HK-2 (cell line): ENCODE data around the gene CCDC15.
"Not testable (repeated sequence)": the region's sequence is repeated elsewhere in the genome, so short reads cannot be mapped to it uniquely, and the experiment has no call there.

Experiments
- DNase-seq: peaks from one replicate; pipeline ENCODE4 v3.0.0-alpha.2; 2018; ENCODE audit not compliant: unreplicated experiment

Gene CCDC15

DNA sequence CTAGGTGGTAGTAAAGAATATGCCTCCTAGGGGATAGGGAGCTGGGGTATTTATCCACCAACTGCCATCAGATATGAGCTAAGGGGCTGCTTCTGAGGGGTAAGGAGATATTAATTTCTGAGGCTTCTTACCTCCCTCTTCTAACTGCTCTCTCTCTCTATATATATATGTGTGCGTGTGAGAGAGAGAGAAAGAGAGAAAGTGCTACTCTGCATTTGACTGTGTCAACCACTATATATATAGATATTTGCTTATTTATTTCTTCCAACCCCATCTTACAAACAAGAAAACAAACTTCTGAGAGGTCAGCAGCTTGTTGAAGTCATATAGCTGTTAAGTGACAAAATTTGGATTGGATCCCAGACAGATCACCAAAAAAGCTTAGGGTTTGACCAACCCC lies 12.3 kb upstream of the CCDC15 start:
- no peak for DNase-seq

- DNase-seq, result no peak
Observed at GRCh38 chr11:124942466-124943253, 11.3 kb upstream of the CCDC15 start.

GRCh38 chr11:124943254-124943616 lies 10.8 kb upstream of the CCDC15 start:
- no peak for DNase-seq

- DNase-seq, result no peak
Observed at GRCh38 chr11:124943741-124944140, 10.3 kb upstream of the CCDC15 start.

DNA sequence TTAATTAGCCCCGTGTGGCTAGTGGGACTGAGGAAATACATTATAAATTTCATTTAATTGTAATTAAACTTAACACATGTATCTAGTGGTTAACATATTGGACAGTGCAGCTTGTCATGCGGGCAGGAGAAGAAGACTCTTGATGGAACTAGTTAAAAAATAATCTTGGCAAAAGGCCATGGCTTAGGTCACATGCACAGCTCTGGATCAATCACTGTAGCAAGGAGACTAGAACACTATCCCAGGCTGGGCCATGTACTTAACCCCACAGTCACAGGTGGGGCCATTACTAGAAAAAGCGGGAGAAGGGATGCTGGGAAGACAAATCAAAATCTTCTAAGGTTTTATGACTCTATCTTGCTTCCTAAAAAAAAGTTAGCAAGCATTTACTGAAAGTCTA lies 9.4 kb upstream of the CCDC15 start:
- no peak for DNase-seq

DNA sequence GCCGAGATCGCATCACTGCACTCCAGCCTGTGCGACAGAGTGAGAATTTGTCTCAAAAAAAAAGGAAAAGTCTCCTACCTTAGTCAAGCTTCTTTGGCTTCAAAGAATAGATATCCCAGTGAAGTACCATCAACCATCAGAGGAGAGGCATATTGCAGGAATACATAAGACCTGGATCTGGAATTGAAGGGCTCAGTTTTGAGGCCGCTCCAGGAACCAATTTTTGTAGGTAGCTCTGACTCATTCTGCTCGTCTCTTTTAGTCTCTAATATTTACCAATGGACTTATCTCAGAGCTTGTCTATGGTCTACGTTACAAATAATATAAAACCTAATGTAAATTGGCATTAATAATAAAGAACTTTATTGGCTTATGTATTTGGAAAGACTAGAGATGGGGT lies 8.2 kb upstream of the CCDC15 start:
- DNase-seq, result no peak

- no peak for DNase-seq
Observed at GRCh38 chr11:124946735-124947141, 7.3 kb upstream of the CCDC15 start.

- no peak for DNase-seq
Observed at GRCh38 chr11:124950601-124951330, 3.2 kb upstream of the CCDC15 start.

DNA sequence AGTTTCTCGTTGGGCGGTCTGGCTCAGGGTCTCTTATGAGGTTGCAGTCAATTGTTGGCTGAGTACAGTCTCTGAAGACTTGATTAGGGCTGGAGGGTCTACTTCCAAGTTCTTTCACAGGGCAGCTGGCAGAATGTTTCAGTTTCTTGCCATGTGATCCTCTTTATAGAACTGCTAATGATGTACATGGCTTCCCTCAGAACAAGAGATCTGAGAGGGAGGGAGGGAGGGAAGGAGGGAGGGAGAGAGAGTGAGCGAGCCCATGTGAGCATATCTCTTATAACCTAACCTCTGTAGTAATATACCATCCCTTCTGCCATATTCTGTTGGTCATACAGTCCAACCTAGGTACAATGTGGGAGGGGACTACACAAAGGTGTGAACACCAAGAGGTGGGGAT lies 2.7 kb upstream of the CCDC15 start:
- DNase-seq, result no peak

- DNase-seq, result no peak
Observed at GRCh38 chr11:124954590-124954955, 571 bp downstream of the CCDC15 start.

DNA sequence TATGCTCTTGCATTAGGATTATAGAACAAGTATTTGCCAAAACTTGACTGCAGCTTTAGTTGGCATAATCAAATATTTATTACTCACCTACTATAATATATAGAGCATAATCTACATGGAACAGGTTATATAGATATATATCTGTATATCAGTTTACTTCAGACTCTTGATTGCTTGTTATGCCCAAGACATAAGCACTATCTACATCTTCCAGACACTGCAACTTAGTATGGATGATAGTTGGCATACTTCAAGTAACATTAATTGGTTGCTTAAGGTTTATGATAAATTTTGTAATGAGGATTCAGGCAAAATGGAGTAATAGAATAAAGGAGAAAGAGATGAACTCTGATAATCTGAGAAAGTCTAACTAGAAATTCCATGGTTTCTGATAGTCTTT lies 1.0 kb downstream of the CCDC15 start:
- DNase-seq, result no peak

DNA sequence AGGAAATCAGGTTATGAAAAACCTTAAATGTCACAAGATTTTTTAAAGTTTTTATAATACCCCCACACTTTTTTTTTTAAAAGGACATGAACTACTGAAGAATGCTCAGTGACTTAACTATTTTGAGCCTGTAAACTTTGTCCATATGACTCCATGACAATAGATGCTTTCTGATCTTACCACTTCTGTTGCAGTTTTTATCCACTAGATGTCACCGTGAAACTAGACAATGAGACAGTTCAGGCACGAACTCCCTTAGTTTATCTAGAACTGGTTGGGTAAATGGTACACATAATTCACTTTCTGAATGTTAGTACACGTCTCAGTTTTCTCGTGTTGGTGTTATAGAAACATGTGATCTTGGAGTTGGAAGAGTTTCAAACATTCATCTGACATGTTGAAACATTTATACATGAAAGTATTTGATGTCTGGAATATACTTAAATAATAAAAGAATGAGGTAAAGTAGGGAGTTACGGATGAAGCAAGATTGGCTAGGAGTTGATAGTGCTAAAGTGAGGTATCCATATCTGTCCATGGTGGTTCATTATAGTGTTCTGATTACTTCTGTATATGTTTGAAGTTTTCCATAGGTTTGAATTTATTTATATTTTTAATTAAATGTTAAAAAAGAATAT lies 8.1 kb downstream of the CCDC15 start:
- DNase-seq, result no peak

DNA sequence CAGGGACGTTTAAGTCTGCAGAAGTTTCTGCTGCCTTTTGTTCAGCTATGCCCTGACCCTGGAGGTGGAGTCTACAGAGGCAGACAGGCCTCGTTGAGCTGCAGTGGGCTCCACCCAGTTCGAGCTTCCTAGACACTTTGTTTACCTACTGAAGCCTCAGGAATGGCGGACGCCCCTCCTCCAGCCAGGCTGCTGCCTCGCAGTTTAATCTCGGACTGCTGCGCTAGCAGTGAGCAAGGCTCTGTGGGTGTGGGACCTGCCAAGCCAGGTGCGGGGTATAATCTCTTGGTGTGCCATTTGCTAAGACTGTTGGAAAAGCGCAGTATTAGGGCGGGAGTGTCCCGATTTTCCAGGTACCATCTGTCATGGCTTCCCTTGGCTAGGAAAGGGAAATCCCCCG lies 14.2 kb downstream of the CCDC15 start:
- DNase-seq, result not testable (repeated sequence)

DNA sequence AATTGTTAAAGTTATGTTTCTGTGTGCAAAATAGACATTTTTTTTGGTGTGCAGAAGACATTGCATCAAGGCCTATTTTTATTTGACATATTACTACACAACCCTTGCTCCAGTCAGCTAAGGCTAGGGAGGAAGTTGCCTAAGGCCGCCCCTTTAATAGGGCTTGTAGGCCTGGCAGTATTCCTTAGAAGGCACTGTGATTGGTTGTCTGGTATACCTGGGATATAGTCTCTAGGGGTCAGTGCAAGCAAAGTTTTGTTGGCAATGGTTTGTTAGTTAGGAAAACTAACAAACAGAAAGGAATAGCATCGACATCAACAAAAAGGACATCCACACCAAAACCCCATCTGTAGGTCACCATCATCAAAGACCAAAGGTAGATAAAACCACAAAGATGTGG lies 16.9 kb downstream of the CCDC15 start:
- DNase-seq, result no peak

- DNase-seq, result no peak
Observed at GRCh38 chr11:124971810-124972209, 17.8 kb downstream of the CCDC15 start.

DNA sequence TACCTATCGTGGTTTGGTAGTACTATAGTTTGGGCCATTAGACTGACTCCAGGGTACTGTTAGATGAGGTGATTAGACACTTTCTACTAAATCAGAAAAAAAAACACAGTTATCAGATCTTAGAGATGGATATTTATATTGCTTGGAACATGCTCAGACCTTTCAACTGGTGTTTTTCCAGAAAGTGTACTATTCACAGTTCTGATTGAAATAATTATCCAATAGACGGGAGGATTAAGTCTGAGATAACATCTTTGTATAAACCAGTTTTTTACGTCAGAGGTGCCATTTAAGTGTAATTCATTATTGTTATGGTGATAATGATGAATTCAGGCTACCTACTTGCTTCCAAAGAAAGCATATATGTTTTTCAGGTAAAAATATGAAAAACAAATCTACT lies 22.5 kb downstream of the CCDC15 start:
- no peak for DNase-seq

- DNase-seq, result no peak
Observed at GRCh38 chr11:124977006-124977405, 23.0 kb downstream of the CCDC15 start.

GRCh38 chr11:124978316-124978715 lies 24.3 kb downstream of the CCDC15 start:
- no peak for DNase-seq

DNA sequence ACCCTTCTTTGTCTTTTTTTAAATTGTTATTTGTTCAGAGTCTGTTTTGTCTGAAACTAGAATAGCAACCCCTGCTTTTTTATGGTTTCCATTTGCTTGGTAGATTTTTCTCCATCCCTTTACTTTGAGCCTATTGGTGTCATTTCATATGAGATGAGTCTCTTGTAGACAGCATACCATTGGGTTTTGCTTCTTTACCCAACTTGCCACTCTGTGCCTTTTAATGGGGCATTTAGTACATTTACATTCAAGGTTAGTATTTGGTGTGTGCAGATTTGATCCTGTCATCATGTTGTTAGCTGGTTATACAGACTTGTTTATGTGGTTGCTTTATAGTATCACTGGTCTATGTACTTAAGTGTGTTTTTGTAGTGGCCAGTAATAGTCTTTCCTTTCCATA lies 28.0 kb downstream of the CCDC15 start:
- no peak for DNase-seq

DNA sequence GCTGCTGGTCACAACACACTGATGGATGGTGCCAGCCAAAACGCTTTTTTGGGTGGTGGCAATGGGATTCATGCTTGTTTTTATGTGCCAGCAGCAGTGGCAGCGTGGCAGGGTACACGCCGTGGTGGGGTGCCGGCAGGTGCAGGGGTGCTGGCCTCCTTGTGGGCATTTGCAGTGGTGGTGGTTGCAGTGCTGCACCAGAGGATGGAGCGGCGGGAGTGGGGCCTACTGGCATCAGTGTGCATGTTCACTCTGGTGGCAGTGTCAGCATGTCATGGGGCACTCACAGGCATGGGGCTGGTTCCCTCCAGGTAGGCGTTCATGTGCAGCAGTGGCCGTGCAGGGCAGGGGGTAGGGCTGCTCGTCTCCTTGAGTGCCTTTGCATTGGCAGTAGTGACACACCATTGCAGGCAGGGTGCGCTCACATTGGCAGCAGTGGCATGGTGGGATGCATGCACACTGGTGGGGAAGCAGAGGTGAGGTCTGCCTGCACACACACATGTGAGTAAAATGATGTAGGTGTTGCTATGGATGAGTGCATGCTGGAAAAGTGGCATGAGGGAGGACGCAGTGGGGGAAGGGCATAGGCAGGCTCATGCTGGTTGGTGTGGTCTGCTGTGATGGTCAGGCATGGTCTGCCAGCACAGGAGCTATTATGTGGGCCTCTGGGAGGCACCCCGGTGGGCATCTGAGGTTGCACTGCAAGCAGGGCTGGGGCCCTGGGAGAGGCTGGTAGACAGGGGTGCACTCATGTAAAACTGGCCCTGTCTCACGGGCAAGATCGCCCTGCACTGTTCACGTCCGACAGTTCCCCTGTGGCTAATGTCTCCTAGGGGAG lies 29.9 kb downstream of the CCDC15 start:
- no peak for DNase-seq

DNA sequence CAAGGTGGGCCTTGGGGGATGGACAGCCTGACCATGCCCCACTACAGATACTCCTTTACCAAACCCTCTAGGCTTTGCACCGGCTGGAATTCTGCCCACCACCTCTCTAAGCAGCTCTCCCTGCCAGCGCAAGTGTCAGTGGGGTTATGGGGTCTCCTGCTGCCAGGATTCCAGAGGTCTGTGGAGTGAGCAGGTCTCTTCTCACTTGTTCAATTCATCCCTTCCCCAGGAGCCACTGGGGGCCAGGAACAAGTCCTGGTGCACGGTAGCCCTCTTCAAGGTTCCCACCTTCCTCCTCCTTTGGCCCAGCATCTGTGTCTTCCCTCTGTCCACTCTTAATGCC lies 30.5 kb downstream of the CCDC15 start:
- DNase-seq, result no peak

GRCh38 chr11:124987096-124987495 lies 33.1 kb downstream of the CCDC15 start:
- no peak for DNase-seq
